ENCODE results near the gene AP2M1.

AP2M1 gene

GRCh38 chr3:184230081-184230602, 55.5 kb downstream of the AP2M1 start:
- peak; percentile 38 for DNase-seq

GRCh38 chr3:184230603-184231528, 56.2 kb downstream of the AP2M1 start:
- no peak for DNase-seq

- no peak for DNase-seq
Measured at GRCh38 chr3:184231671-184232070, 57.0 kb downstream of the AP2M1 start.

- no peak for DNase-seq
Measured at GRCh38 chr3:184233127-184233843, 58.6 kb downstream of the AP2M1 start.
